Measurements from ENCODE around the gene P2RX7. TPM values are rescaled to one million over a fixed set of nuclear protein-coding genes. Genes with fewer than 3 reads are reported as not detected.

Gene P2RX7
- total RNA-seq, result 1 to 10 TPM; 1.1 to 4.0 (median 2.7) TPM
- 1.1 TPM for polyA plus RNA-seq
- long read RNA-seq, donor 1, result 0 reads
- long read RNA-seq, donor 2, full-length matches to known transcripts, result 1 of 1 reads
- long read RNA-seq, donor 2, partial matches to known transcripts, result 0 of 1 reads
- long read RNA-seq, donor 2, other reads (novel, unspliced or antisense), result 0 of 1 reads
- long read RNA-seq, donor 3, full-length matches to known transcripts, result 2 of 5 reads
- long read RNA-seq, donor 3, partial matches to known transcripts, result 2 of 5 reads
- long read RNA-seq, donor 3, other reads (novel, unspliced or antisense), result 1 of 5 reads
- long read RNA-seq, donor 4, partial matches to known transcripts, result 1 of 1 reads
- long read RNA-seq, donor 4, other reads (novel, unspliced or antisense), result 0 of 1 reads

- ATAC-seq, result peak; percentile 74 to 76
- 3% methylated on average over 25 of the region's 25 CpGs for WGBS
These were observed at the start of gene P2RX7 for GRCh38 chr12:121132601-121133481. Gene P2RX7 (plus strand): TSS chr12:121132876. CDS start chr12:121132971, 95 bp downstream.

DNA sequence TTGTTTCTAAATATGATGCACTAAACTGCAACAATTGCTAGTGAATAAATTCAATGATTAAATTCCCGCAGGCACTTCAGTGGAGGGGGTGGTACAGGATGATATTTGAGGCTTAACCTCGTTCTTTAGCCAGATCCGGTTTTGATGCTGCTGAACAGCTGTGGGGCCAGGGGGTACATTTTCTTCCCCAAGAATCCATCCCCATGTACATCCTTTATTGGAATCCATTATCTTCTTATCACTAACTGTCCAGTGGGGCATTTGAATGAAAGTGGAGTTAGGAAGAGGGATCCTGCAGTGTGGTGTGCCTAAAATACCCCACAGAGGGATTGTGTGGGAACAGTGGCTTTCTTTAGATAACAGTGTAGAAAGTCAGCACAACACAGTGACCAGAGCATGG, 48.4 kb upstream of the P2RX7 start:
- WGBS, result 72% methylated on average over 3 of the region's 3 CpGs
- DNase-seq (no peak), ATAC-seq (no peak)
- no peak overlapping the region for H3K27ac ChIP-seq (ENCODE audit: low read length)
- no peak overlapping the region for H3K4me3 ChIP-seq (ENCODE audit: low read length)
- no peaks in the 10 kb centered on the region for H3K9me3 ChIP-seq (ENCODE audit: control insufficient read depth, low read length)
- H3K4me1 ChIP-seq (ENCODE audit: control insufficient read depth, insufficient read depth, low read length), result no peaks in the 10 kb centered on the region
- intact Hi-C loops (cut with DNase I), result no loop called here
- no peaks in the 10 kb centered on the region for H3K27me3 ChIP-seq (ENCODE audit: control insufficient read depth, insufficient read depth)

More at GRCh38 chr12:121132601-121133481, at the start of gene P2RX7:
- H3K9me3 ChIP-seq (ENCODE audit: control insufficient read depth, low read length), result no peaks in the 10 kb centered on the region
- no peaks in the 10 kb centered on the region for H3K4me1 ChIP-seq (ENCODE audit: control insufficient read depth, insufficient read depth, low read length)
- peak within 1 kb of the TSS; percentile 44 for H3K27ac ChIP-seq (ENCODE audit: low read length)
- H3K4me3 ChIP-seq (ENCODE audit: low read length), result peak within 1 kb of the TSS; percentile 30
- H3K27me3 ChIP-seq (ENCODE audit: control insufficient read depth, insufficient read depth), result no peaks in the 10 kb centered on the region
- intact Hi-C loops (cut with DNase I), result no loop called here
- DNase-seq, result peak; percentile 79 to 92 (median 92)

GRCh38 chr12:121085069-121085468, 47.6 kb upstream of the P2RX7 start:
- H3K4me1 ChIP-seq (ENCODE audit: control insufficient read depth, insufficient read depth, low read length), result no peaks in the 10 kb centered on the region
- H3K27ac ChIP-seq (ENCODE audit: low read length), result no peak overlapping the region
- no peaks in the 10 kb centered on the region for H3K9me3 ChIP-seq (ENCODE audit: control insufficient read depth, low read length)
- H3K4me3 ChIP-seq (ENCODE audit: low read length), result no peak overlapping the region
- intact Hi-C loops (cut with DNase I), result no loop called here
- 92% methylated on average over 4 of the region's 4 CpGs for WGBS
- H3K27me3 ChIP-seq (ENCODE audit: control insufficient read depth, insufficient read depth), result no peaks in the 10 kb centered on the region
- DNase-seq (no peak), ATAC-seq (no peak)

DNA sequence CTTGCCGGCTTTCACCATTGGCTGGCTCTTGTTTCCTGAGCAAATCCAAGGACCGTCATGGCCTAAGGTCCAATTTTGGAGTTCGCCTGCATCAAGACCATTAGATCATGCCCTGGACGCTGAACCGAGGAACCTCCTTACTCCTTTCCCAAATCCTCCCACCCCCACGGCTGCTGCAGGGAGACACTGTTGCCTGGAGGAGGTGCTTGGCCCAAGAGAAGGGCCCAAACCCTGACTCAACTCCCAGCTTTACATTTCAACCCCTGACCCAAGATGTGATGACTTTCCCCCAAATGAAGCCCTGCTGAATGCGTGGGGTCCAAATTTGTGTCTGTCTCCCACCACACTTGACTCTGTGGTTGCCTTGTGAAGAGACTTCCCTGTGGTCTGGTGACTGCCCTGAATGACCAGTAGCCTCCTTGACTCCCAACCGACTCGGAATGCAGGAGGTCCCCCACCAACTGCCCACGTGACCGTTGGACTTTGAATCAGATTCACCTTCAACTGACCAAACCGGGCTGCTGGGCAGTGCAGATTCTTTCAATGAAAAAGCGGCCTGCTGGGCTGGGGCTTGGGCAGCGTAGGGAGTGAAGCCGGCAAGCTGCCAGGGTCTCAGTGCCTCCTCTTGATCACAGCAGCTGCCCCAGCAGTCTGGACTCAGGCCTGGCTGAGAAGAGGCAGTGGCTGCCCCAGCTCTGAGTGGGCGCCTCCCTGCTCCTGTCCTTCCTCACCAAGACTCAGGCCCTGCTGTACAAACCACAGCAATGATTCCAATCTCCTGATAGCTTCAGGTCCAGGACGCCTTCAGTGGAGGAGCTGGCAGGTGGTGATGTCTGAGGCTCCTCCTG, 46.9 kb upstream of the P2RX7 start:
- ATAC-seq (no peak), DNase-seq (no peak)
- no peaks in the 10 kb centered on the region for H3K4me1 ChIP-seq (ENCODE audit: control insufficient read depth, insufficient read depth, low read length)
- no peaks in the 10 kb centered on the region for H3K9me3 ChIP-seq (ENCODE audit: control insufficient read depth, low read length)
- H3K27ac ChIP-seq (ENCODE audit: low read length), result no peak overlapping the region
- intact Hi-C loops (cut with DNase I), result no loop called here
- no peak overlapping the region for H3K4me3 ChIP-seq (ENCODE audit: low read length)
- WGBS, result 92% methylated on average over 17 of the region's 17 CpGs
- no peaks in the 10 kb centered on the region for H3K27me3 ChIP-seq (ENCODE audit: control insufficient read depth, insufficient read depth)

- intact Hi-C loops (cut with DNase I), result no loop called here
- no peak overlapping the region for H3K27ac ChIP-seq (ENCODE audit: low read length)
- H3K27me3 ChIP-seq (ENCODE audit: control insufficient read depth, insufficient read depth), result no peaks in the 10 kb centered on the region
- DNase-seq (no peak), ATAC-seq (no peak)
- no peaks in the 10 kb centered on the region for H3K4me1 ChIP-seq (ENCODE audit: control insufficient read depth, insufficient read depth, low read length)
- no peaks in the 10 kb centered on the region for H3K9me3 ChIP-seq (ENCODE audit: control insufficient read depth, low read length)
- no peak overlapping the region for H3K4me3 ChIP-seq (ENCODE audit: low read length)
- WGBS, result 81% methylated on average over 8 of the region's 8 CpGs
These were observed 45.8 kb upstream of the P2RX7 start for GRCh38 chr12:121086781-121087295.

DNA sequence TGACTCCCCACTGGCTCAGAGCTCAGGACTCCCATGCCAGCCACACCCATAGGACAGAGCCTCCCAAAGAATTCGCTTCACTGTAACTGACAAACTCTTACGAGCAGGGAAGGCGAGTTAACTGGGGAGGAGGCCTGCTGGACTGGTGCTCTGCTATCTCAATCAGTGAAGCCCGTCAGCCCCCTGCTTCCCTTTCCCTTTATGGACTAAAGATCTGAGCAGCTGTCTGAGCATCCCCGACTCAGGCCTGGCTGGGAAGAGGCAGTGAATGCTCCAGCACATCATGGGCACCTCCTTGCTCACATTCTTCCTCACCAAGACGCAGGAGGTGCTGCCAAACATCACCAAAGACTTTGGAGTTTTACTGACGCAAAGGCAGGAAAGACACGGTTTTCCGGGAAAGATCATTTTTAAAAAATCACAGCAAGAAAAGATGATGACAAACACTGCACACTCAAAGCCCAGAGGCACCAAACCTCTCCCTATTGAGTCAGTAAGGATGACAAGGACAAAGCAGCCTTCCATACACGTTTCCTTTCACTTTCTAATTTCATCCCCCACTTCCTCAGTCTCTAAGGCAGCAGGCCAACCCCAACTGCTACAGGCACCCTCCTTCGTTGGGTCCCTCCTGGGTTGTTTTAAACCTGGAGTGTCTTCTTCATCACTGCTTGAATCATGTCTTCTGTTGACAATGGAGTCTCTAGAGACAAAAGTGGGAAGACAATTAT, 45.0 kb upstream of the P2RX7 start:
- no peak overlapping the region for H3K27ac ChIP-seq (ENCODE audit: low read length)
- H3K4me3 ChIP-seq (ENCODE audit: low read length), result no peak overlapping the region
- no peaks in the 10 kb centered on the region for H3K9me3 ChIP-seq (ENCODE audit: control insufficient read depth, low read length)
- 51% methylated on average over 11 of the region's 11 CpGs for WGBS
- H3K4me1 ChIP-seq (ENCODE audit: control insufficient read depth, insufficient read depth, low read length), result no peaks in the 10 kb centered on the region
- H3K27me3 ChIP-seq (ENCODE audit: control insufficient read depth, insufficient read depth), result no peaks in the 10 kb centered on the region
- intact Hi-C loops (cut with DNase I), result no loop called here
- no peak for ATAC-seq
- no peak for DNase-seq

GRCh38 chr12:121088195-121088585, 44.5 kb upstream of the P2RX7 start:
- WGBS, result 97% methylated on average over 6 of the region's 6 CpGs
- Histone ChIP-seq H3K27me3 (ENCODE audit: control insufficient read depth, insufficient read depth) (no peaks in the 10 kb centered on the region), H3K4me1 (ENCODE audit: control insufficient read depth, insufficient read depth, low read length) (no peaks in the 10 kb centered on the region), H3K4me3 (ENCODE audit: low read length) (no peak overlapping the region), H3K27ac (ENCODE audit: low read length) (no peak overlapping the region), H3K9me3 (ENCODE audit: control insufficient read depth, low read length) (no peaks in the 10 kb centered on the region)
- ATAC-seq (no peak), DNase-seq (no peak)
- intact Hi-C loops (cut with DNase I), result no loop called here

- H3K9me3 ChIP-seq (ENCODE audit: control insufficient read depth, low read length), result no peaks in the 10 kb centered on the region
- no peak for DNase-seq
- no peaks in the 10 kb centered on the region for H3K4me1 ChIP-seq (ENCODE audit: control insufficient read depth, insufficient read depth, low read length)
- H3K4me3 ChIP-seq (ENCODE audit: low read length), result no peak overlapping the region
- ATAC-seq, result peak; percentile 38 to 54
- H3K27ac ChIP-seq (ENCODE audit: low read length), result no peak overlapping the region
- intact Hi-C loops (cut with DNase I), result no loop called here
- WGBS, result 86% methylated on average over 14 of the region's 14 CpGs
- no peaks in the 10 kb centered on the region for H3K27me3 ChIP-seq (ENCODE audit: control insufficient read depth, insufficient read depth)
These were observed 43.5 kb upstream of the P2RX7 start for GRCh38 chr12:121089031-121089812.

GRCh38 chr12:121089813-121090430, 42.8 kb upstream of the P2RX7 start:
- no peak overlapping the region for H3K27ac ChIP-seq (ENCODE audit: low read length)
- intact Hi-C loops (cut with DNase I), result loop anchor here in 1 of 4 donors (10.0 kb wide), 1 partner anchor 505 kb away; the partner anchor contains the start of gene POP5
- 69% methylated on average over 10 of the region's 10 CpGs for WGBS

More at GRCh38 chr12:121089813-121090430, 42.8 kb upstream of the P2RX7 start:
- DNase-seq (no peak), ATAC-seq (no peak)
- H3K27me3 ChIP-seq (ENCODE audit: control insufficient read depth, insufficient read depth), result no peaks in the 10 kb centered on the region
- H3K9me3 ChIP-seq (ENCODE audit: control insufficient read depth, low read length), result no peaks in the 10 kb centered on the region
- no peaks in the 10 kb centered on the region for H3K4me1 ChIP-seq (ENCODE audit: control insufficient read depth, insufficient read depth, low read length)
- H3K4me3 ChIP-seq (ENCODE audit: low read length), result no peak overlapping the region
